ENCODE results near the gene PLXNA2. TPM values are rescaled to one million over a fixed set of nuclear protein-coding genes. Genes with fewer than 3 reads are reported as not detected.

Gene PLXNA2
- total RNA-seq, 1 donor from 2014 or later: 9.0 TPM

DNA sequence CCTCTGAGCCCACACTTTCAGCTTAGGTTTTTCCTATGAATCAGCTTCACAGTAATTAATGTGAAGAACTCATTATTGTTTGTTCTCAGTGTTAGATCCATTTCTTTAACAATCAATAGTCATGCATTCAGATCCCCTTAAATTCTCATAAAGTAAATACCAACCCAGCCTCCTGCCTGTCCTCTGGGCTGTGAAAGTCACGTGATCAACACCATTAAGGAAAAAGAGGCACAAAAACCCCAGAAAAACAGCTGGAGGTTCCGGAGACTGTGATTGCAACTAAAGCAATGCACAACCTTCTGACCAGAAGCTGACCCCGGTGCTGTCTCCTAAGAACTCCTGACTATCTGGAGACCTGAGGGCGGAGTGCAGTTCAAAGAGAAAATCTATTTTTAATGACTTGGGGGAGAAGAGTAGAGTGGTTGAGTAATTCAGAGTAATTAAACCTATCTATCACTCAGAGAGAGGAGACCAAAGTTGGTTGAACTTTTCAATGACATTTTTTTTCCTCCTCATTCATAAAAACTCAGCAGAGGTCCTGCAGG, 132.5 kb downstream of the PLXNA2 start:
- no peak overlapping the region for H3K4me3 ChIP-seq (ENCODE audit: low read depth, low read length)
- FAIRE-seq (no peak), DNase-seq (ENCODE audit: low read depth) (no peak)
- H3K36me3 ChIP-seq (ENCODE audit: control insufficient read depth, insufficient read depth, low read length): no peaks in the 10 kb centered on the region
- no peaks in the 10 kb centered on the region for H3K27me3 ChIP-seq (ENCODE audit: control insufficient read depth, insufficient read depth, low read length)
- TF ChIP-seq, protein P1, sequence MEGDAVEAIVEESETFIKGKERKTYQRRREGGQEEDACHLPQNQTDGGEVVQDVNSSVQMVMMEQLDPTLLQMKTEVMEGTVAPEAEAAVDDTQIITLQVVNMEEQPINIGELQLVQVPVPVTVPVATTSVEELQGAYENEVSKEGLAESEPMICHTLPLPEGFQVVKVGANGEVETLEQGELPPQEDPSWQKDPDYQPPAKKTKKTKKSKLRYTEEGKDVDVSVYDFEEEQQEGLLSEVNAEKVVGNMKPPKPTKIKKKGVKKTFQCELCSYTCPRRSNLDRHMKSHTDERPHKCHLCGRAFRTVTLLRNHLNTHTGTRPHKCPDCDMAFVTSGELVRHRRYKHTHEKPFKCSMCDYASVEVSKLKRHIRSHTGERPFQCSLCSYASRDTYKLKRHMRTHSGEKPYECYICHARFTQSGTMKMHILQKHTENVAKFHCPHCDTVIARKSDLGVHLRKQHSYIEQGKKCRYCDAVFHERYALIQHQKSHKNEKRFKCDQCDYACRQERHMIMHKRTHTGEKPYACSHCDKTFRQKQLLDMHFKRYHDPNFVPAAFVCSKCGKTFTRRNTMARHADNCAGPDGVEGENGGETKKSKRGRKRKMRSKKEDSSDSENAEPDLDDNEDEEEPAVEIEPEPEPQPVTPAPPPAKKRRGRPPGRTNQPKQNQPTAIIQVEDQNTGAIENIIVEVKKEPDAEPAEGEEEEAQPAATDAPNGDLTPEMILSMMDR (IDR thresholded peaks at IDR 0.05; ENCODE audit: insufficient read depth, low read length, severe bottlenecking): no peak

DNA sequence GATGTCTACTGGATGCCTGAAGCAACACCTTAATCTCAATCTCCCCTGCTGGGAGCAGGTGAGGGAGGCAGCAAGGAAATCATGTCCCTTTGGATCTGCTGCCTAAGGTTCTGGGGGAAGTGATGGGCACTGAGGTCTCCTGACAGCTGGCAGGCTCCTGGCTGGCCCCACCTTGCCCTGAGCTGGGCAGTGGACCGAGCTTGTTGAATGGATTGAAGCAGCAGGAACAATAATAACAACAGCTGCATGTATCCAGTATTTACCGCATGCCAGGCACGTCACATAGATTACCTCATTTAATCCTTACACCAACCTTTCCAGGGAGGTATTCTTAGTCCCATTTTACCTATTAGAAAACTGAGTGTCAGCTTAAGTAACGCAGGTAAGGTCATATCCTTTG, 133.9 kb downstream of the PLXNA2 start:
- TF ChIP-seq, protein P1 (IDR thresholded peaks at IDR 0.05; ENCODE audit: insufficient read depth, low read length, severe bottlenecking): no peak
- no peak overlapping the region for H3K4me3 ChIP-seq (ENCODE audit: low read depth, low read length)
- no peak for FAIRE-seq
- no peak for DNase-seq (ENCODE audit: low read depth)
- H3K27me3 ChIP-seq (ENCODE audit: control insufficient read depth, insufficient read depth, low read length): no peaks in the 10 kb centered on the region
- H3K36me3 ChIP-seq (ENCODE audit: control insufficient read depth, insufficient read depth, low read length): no peaks in the 10 kb centered on the region

DNA sequence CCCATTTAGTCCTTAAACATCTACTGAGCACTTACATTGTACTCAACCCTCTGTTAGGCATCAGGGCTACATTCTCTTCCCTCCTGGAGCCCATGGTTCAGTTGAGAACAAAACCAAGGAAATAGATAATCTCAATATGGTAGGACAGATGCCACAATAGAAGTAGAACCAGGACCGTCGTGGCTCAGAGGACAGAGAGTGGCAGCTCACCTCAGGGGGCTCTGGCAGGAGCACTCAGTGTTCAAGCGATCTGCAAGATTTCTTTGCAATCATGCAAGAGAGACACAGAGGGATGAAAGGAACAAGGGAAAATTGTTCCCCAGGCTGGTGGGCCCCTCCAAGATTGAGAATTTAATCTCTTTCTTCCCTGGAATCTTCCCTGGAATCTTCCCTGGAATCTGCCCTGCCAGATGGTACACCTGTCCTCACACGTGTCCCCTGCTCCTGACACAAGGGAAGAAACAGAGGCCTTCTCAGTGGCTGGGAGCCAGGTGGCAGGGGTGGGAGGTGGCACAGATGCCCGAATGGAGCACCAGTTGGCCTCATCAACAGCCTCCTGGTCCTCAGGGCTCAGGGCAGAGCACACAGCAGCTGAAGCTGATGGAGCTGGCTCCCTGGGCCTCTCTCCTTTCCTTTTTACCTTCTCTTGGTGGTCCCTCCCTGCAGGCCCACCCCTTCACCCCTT, 135.4 kb downstream of the PLXNA2 start:
- peaks cover 4% of the 10 kb centered on the region for H3K36me3 ChIP-seq (ENCODE audit: control insufficient read depth, insufficient read depth, low read length)
- no peak for FAIRE-seq
- TF ChIP-seq, protein P1 (IDR thresholded peaks at IDR 0.05; ENCODE audit: insufficient read depth, low read length, severe bottlenecking): no peak

DNA sequence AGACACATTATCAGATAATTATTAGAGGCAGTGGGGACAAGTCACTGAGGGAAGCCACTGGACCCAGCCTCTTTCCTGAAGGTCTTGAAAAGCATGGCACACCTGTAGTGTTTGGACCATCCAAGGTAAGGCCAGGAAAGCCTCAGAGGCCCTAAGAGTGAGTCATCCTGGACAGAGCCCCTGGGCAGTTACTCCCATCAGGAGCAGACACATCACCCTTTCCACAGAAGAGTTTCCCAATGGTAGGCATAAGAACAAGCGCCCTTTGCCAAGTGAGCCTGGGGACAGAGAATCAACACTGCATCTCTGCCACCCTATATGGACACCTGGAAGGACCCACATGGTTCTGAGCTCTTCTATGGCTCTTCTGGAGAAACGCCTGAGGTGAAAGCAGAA, 136.0 kb downstream of the PLXNA2 start:
- DNase-seq (ENCODE audit: low read depth) (peak; percentile 84), FAIRE-seq (no peak)
- Histone ChIP-seq H3K27me3 (ENCODE audit: control insufficient read depth, insufficient read depth, low read length) (no peaks in the 10 kb centered on the region), H3K36me3 (ENCODE audit: control insufficient read depth, insufficient read depth, low read length) (peaks cover 4% of the 10 kb centered on the region), H3K4me3 (ENCODE audit: low read depth, low read length) (no peak overlapping the region)
- TF ChIP-seq, protein P1 (IDR thresholded peaks at IDR 0.05; ENCODE audit: insufficient read depth, low read length, severe bottlenecking): no peak

More for the DNA sequence above, 135.4 kb downstream of the PLXNA2 start:
- Histone ChIP-seq H3K27me3 (ENCODE audit: control insufficient read depth, insufficient read depth, low read length) (no peaks in the 10 kb centered on the region), H3K4me3 (ENCODE audit: low read depth, low read length) (no peak overlapping the region)
- DNase-seq (ENCODE audit: low read depth): no peak

DNA sequence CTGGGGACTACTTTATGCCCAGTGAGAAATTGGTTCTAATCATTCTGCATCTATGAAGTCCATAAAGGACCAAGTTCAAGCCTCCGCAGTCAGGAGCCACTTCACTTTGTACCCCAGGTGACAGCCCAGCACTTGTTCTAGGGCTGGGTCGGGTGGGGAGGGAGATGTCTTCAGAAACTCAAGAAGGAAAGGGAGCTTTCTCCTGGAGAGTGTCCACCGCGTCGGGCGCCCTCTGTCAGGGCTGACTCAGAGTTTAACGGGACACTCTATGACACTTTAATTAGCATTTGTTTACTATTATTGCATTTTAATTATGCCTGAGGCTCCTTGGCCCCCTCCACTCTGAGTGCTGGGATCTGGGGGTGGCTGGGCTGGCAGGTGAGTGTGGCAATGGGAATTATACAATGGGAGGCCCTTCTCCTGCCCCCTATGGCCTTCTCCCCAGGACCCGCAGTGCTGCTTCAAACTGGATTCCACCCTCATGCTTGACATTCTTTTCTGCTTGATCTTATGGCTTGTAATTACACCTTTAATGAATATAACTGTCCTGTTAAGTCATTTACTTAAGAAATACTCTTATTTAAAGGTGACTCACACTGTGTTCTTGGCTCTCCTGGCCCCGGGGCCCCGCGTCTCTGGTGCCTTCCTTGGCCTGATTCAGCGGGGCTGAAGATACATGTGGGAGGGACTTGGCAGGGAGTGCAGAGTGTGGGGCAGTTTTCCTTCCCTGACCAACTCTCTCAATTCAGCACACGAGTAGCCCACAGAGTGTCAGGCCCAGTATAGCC, 136.6 kb downstream of the PLXNA2 start:
- FAIRE-seq: peak; percentile 58
- peaks cover 5% of the 10 kb centered on the region for H3K36me3 ChIP-seq (ENCODE audit: control insufficient read depth, insufficient read depth, low read length)
- no peak overlapping the region for H3K4me3 ChIP-seq (ENCODE audit: low read depth, low read length)
- H3K27me3 ChIP-seq (ENCODE audit: control insufficient read depth, insufficient read depth, low read length): no peaks in the 10 kb centered on the region
- peak; percentile 89 for DNase-seq (ENCODE audit: low read depth)
- TF ChIP-seq, protein P1 (IDR thresholded peaks at IDR 0.05; ENCODE audit: insufficient read depth, low read length, severe bottlenecking): no peak

Measured in bronchial epithelial cell (primary cell).